NOMO-1 (cell line): Measurements from ENCODE around the gene TMUB1.

ENCODE experiments used
- DNase-seq, 2 experiments: peaks; one replicate each; lab custom pipeline; 2025; ENCODE audit not compliant: unreplicated experiment in 2 of 2; lab: John Stamatoyannopoulos, UW

Gene TMUB1

GRCh38 chr7:151121380-151122170, 38.3 kb upstream of the TMUB1 start:
- DNase-seq = no peak

DNA sequence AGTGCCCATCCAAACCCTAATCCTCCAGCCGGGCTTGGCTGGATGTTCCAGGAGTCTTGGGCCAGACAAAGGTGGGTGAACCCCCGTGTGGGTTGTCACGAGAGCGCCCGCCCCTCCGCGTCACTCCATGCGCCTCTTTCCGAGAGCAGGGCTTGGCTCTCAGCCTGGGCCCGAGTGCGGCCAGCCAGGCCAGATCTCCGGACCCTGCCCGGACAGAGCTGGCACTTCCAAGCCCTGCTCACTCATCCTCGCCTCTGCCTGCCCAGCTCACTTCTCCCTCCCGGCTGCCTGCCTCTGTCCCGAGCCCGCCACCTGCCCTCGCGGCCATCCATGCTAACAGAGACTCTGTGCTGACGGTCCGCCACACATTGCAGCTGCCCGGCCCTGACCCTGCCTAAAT, 37.6 kb upstream of the TMUB1 start:
- DNase-seq = no peak

GRCh38 chr7:151119902-151120301, 36.6 kb upstream of the TMUB1 start:
- no peak for DNase-seq

- no peak for DNase-seq
These were observed 35.7 kb upstream of the TMUB1 start for GRCh38 chr7:151119055-151119415.

DNA sequence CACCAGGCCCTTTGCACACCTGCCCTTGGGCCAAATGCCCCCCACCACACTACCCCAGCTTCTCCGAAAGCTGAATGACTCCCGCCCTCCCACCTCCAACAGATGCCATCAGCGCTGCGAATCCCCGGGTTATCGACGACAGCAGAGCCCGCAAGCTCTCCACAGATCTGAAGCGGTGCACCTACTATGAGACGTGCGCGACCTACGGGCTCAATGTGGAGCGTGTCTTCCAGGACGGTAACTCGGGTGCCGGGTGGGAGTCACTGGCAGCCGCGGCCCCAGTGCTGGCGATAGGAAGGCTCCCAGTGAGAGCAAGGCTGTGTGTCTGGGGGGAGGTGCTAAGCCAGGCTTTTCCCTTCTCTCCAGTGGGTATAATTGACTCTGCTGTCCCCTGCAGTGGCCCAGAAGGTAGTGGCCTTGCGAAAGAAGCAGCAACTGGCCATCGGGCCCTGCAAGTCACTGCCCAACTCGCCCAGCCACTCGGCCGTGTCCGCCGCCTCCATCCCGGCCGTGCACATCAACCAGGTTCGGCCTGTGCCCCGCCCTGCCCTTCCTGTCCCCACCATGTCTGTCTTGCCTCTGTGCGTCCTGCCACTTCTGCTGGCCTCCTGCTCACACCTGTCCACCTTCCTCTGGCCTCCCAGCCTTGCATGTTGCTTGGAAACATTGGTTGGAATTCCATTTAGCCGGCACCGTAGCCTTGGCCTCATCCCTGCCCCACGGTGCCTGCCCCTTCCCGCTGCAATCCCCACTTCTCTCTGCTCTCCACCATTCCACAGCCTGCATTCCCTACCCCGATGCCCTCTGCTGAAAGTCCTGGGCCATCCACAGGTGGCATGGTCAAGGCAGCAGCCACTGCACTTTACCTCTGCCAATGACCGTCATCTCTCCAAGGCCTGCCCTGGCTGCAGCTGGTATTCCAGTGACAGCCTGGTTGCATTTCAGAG, 35.1 kb upstream of the TMUB1 start:
- no peak for DNase-seq

DNA sequence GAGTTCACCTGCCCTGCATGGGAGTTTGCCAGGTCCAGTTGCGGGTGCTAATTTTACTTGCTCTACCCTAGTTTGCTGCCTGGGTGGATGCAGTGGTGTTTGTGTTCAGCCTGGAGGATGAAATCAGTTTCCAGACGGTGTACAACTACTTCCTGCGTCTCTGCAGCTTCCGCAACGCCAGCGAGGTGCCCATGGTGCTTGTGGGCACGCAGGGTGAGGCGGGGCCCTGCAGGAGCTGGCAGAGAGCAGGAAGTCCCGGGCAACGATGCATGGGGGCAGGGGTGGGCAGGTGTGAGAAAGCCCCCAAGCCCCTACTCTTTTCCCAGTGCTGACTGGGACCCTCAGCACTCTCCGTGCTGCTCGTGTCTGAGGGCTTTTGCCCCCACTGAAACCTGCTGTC, 34.3 kb upstream of the TMUB1 start:
- no peak for DNase-seq

GRCh38 chr7:151116603-151117440, 33.5 kb upstream of the TMUB1 start:
- DNase-seq = no peak

DNA sequence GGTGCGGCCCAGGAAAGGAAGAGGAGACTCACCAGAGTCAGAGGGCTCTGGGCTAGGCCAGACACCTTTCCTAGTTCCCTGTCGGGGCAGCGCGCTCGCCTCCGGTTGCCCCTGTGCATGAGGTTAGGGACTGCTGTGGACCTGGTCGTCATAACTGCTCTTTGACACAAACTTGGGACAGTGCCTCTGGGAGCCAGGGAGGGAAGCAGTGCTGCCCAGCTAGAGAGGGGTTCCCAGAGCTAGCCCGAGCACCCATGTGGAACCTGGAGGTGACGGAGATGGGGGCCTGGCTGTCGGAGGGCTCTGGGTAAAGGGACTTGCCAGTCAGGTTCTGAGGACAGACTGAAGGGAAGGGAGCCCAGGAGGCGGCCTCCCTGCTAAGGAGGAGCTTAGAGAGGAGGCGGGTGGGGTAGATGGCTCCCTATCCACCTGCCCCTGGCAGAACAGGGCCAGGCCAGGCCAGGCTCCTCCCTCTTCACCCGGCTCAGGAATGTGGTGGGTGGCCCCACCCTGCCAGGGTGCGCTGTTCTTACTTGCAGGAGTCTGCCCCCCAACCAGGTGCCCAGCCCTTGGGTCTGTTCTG, 32.6 kb upstream of the TMUB1 start:
- no peak for DNase-seq

DNA sequence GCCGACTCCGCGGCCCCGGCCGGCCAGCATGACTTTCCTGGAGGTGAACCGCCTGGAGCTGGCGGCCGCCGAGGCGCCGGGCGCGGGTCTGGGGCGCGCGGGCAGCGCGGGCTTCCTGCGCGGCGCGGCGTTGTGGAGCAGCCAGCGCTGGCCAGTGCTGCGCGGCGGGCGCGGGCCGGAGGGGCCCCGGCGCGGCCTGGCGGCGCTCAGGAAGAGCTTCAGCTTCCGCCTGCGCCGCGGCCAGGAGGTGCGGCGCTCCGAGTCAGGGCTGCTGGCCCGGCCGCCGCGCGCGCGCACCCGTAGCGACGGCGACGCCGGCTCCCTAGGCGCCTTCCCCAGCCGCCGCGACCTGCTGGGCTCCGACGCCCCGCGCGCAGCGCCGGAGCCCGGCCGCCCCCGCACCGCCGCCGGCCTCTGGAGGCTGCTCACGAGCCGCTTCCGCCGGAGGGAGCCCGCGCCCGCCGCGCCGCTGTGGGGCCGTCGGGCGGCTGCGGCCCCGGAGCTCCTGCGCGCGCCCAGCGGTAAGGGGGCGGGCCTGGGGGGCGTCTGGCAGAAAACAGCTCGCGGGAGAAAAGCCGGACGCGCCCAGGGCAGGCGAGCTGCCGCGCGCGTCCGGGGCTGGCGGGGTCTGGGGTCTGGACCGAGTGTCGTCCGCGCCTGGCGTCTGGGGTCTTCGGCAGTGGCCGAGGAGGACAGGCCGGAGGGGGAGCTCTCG, 32.0 kb upstream of the TMUB1 start:
- DNase-seq = no peak

- DNase-seq = no peak
These were observed 31.1 kb upstream of the TMUB1 start for GRCh38 chr7:151114151-151115090.

- DNase-seq = no peak
These were observed 30.3 kb upstream of the TMUB1 start for GRCh38 chr7:151113344-151114150.

DNA sequence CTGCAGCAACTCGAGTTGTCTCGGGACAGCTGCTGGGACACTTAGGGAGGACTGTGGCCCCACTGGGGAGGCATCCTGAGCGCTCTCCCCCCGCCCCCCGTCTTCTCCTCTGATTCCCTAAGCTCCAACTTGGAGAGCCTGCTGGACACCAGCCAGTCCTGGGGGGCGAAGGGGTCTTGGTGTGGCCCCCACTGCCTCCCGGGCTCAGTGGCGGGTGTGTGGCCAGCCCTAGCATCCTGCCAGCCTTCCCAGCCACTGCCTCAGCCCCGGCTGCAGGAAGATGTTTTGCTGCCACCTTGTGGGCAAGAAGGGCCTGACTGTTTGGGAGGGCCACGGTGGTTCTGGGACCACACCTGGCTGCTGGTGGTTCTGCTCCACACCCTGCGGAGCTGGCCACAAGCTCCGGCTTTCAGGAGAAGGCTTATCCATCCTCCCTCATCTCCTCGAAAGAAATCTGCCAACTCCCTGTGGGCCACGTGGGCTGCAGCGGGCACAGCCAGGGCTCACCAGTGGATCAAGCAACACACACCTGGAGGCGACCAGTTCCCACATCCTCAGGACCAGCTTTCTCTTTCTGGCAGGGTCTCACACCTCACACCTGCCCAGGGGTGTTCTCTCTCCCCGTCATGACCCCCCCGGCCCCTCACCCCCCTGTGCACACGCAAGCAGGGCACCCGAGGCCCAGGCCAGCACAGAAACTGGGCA, 27.8 kb upstream of the TMUB1 start:
- DNase-seq = no peak

GRCh38 chr7:151110236-151110940, 27.1 kb upstream of the TMUB1 start:
- no peak for DNase-seq

DNA sequence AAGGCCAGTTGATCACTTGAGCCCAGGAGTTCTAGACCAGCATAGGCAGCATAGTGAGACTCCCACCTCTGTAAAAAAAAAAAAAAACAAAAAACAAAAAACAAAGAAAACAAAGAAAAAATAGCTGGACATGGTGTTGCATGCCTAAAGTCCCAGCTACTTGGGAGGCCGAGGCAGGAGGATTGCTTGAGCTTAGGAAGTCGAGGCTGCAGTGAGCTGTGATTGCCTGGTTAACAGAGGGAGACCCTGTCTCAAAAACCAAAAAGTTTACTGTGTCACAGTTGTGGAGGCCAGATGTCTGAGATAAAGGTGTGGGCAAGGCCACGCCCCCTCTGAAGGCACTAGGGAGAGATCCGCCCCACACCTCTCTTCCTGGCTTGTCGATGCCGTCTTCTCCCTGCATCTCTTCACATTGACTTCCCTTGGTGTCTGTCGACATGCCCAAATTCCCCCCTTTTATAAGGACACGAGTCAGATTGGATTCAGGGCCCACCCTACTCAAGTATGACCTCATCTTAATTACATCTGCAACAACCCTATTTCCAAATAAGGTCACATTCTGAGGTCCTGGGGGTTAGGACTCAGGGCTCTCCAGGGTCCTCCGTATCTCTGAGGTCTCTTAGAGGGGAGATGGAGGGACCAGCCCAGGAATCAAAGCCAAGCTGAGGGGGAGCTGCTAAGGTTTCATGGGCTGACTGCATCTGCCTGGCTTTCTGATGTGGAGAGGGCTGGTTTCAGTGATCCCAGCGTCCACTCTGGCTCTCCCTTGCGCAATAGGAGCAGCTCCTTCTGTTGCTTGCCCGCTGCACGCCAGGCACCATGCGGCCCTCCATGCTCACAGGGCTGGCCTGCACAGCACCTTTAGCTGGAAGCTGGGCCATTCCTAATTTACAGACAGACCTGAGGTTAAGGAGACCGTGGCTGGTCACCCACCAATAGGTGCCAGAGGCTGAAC, 26.1 kb upstream of the TMUB1 start:
- no peak for DNase-seq

- DNase-seq = no peak
These were observed 24.6 kb upstream of the TMUB1 start for GRCh38 chr7:151107882-151108281.
